Endothelial cell of umbilical vein (primary cell): ENCODE data around the gene HCAR1. TPM values are rescaled to one million over a fixed set of nuclear protein-coding genes. Genes with fewer than 3 reads are reported as not detected.

Source experiments
- BruUV-seq: library from RNA; stranded (reverse); fragments of 400-500 nt; replicated peaks from 2 replicates; lab custom pipeline; 2021; lab: Mats Ljungman, UMichigan
- CTCF ChIA-PET: fragments of 300-600, 350-600 bp; sonication (Branson Sonifier 250); formaldehyde crosslinking; loops from one replicate; lab custom pipeline; 2021; ENCODE audit warnings: antibody characterized with exemption, inconsistent platforms; lab: Charles Lee
- POLR2A ChIA-PET: fragments of 300-600, 350-600 bp; sonication (Branson Sonifier 250); formaldehyde crosslinking; loops from one replicate; lab custom pipeline; 2021; ENCODE audit warnings: antibody characterized with exemption, inconsistent platforms; lab: Charles Lee
- DNase-seq: peaks from one replicate; pipeline ENCODE4 v3.0.0-alpha.2; 2011; ENCODE audit warnings: low read depth, low spot score
- FAIRE-seq: peaks from 2 replicates; lab custom pipeline; 2011; peaks lifted over from hg19 to GRCh38; lab: Jason Lieb, UNC
- H2AFZ ChIP-seq: 2 replicates; pipeline ENCODE4 v1.6.0; 2012; ENCODE audit warnings: low read depth, low read length, control low read depth, inconsistent platforms
- H3K27ac ChIP-seq: 2 replicates; pipeline ENCODE4 v1.5.1; 2011; ENCODE audit warnings: low read depth, mild to moderate bottlenecking, control low read depth, low read length, moderate library complexity; ENCODE audit not compliant: insufficient read depth
- H3K27me3 ChIP-seq, 2 experiments: 2 replicates each; pipeline versions ENCODE4 v1.6.0 to v1.6.1; 2011; ENCODE audit warnings: low read length in 2 of 2, mixed read lengths in 1 of 2; ENCODE audit not compliant: control insufficient read depth in 2 of 2, insufficient read depth in 2 of 2
- H3K36me3 ChIP-seq, 2 experiments: 2 replicates in 1 of 2; 3 replicates in 1 of 2; pipeline ENCODE4 v1.5.1; 2011; ENCODE audit warnings: low read length in 2 of 2, mild to moderate bottlenecking in 1 of 2, moderate library complexity in 1 of 2; ENCODE audit not compliant: control insufficient read depth in 2 of 2, insufficient read depth in 2 of 2; ENCODE audit errors: extremely low read depth in 1 of 2
- H3K4me1 ChIP-seq: 3 replicates; pipeline ENCODE4 v1.5.1; 2011; ENCODE audit warnings: mild to moderate bottlenecking, low read length; ENCODE audit not compliant: control insufficient read depth, insufficient read depth; ENCODE audit errors: extremely low read depth
- H3K4me2 ChIP-seq: 2 replicates; pipeline ENCODE4 v1.6.1; 2011; ENCODE audit warnings: low read length, control low read depth, mixed read lengths; ENCODE audit not compliant: insufficient read depth
- H3K4me3 ChIP-seq, 3 experiments: fragments of 200-600 bp in 1 of 3; sonication (generic), shearing (Covaris generic) in 1 of 3; replicated peaks in 1 of 3; 2 replicates each; pipeline ENCODE4 v1.5.1; 2011 to 2016; ENCODE audit warnings: control low read depth in 3 of 3, low read length in 3 of 3, mild to moderate bottlenecking in 2 of 3, inconsistent platforms in 1 of 3, low read depth in 1 of 3, moderate library complexity in 1 of 3; ENCODE audit not compliant: insufficient read depth in 1 of 3
- H3K79me2 ChIP-seq: 2 replicates; pipeline ENCODE4 v1.6.0; 2012; ENCODE audit warnings: low read length, inconsistent platforms; ENCODE audit not compliant: control insufficient read depth, insufficient read depth
- H3K9ac ChIP-seq: replicated peaks from 2 replicates; pipeline ENCODE3; 2011; ENCODE audit warnings: low read length, control low read depth; ENCODE audit not compliant: insufficient read depth; ENCODE audit errors: extremely low read depth
- H3K9me1 ChIP-seq: replicated peaks from 3 replicates; pipeline ENCODE4 v1.6.0; 2011; ENCODE audit warnings: mild to moderate bottlenecking, low read length; ENCODE audit not compliant: control insufficient read depth, insufficient read depth; ENCODE audit errors: extremely low read depth
- H3K9me3 ChIP-seq: replicated peaks from 2 replicates; pipeline ENCODE4 v1.5.1; 2012; ENCODE audit warnings: low read length, inconsistent platforms; ENCODE audit not compliant: control insufficient read depth, insufficient read depth
- H4K20me1 ChIP-seq: replicated peaks from 2 replicates; pipeline ENCODE3; 2011; ENCODE audit warnings: mild to moderate bottlenecking, low read length; ENCODE audit not compliant: control insufficient read depth, insufficient read depth; ENCODE audit errors: extremely low read depth
- CTCF ChIP-seq, 2 donors: IDR thresholded peaks; 1 replicate in 1 of 2; 2 replicates in 1 of 2; pipeline ENCODE4 v1.5.1; 2011; ENCODE audit warnings: low read length in 2 of 2, mild to moderate bottlenecking in 2 of 2, moderate library complexity in 2 of 2, control low read depth in 1 of 2, inconsistent platforms in 1 of 2, low read depth in 1 of 2; ENCODE audit not compliant: insufficient read depth in 1 of 2; ENCODE audit errors: extremely low read depth in 1 of 2
- EZH2 ChIP-seq: IDR thresholded peaks from 2 replicates; pipeline ENCODE4 v1.6.1; 2012; ENCODE audit warnings: borderline replicate concordance, low read depth, mild to moderate bottlenecking, moderate library complexity, low read length, inconsistent platforms; ENCODE audit not compliant: severe bottlenecking
- FOS ChIP-seq: IDR thresholded peaks from 2 replicates; pipeline ENCODE4 v1.6.1; 2011; ENCODE audit warnings: mild to moderate bottlenecking, low read length, moderate library complexity, borderline replicate concordance; ENCODE audit not compliant: insufficient read depth
- GATA2 ChIP-seq: IDR thresholded peaks from 2 replicates; pipeline ENCODE4 v1.7.0; 2011; ENCODE audit warnings: low read depth, mild to moderate bottlenecking, moderate library complexity, mixed read lengths, low read length; ENCODE audit not compliant: insufficient read length, insufficient read depth
- JUN ChIP-seq: IDR thresholded peaks from 2 replicates; pipeline ENCODE4 v1.6.1; 2011; ENCODE audit warnings: borderline replicate concordance, low read depth; ENCODE audit not compliant: insufficient read length, insufficient read depth
- MAX ChIP-seq: IDR thresholded peaks from 2 replicates; pipeline ENCODE4 v1.6.1; 2011; ENCODE audit not compliant: insufficient read depth, insufficient read length
- MYC ChIP-seq: IDR thresholded peaks from one replicate; pipeline ENCODE4 v1.6.1; 2011; ENCODE audit warnings: mild to moderate bottlenecking, low read depth, low read length
- POLR2A ChIP-seq: IDR thresholded peaks from 2 replicates; pipeline ENCODE4 v1.6.1; 2012; ENCODE audit warnings: low read depth, mild to moderate bottlenecking, control low read depth, low read length
- POLR2AphosphoS5 ChIP-seq: IDR thresholded peaks from 2 replicates; pipeline ENCODE4 v1.6.1; 2012; ENCODE audit warnings: low read depth, mild to moderate bottlenecking, control low read depth, low read length, moderate library complexity; ENCODE audit not compliant: insufficient read depth
- dilution Hi-C: fragments of 300-500 bp; cut with MboI; formaldehyde crosslinking; loops from one replicate; pipeline ENCODE4 v1.15.0; 2019; ENCODE audit warnings: low sequenced_read_pairs; ENCODE audit not compliant: extremely low pct_ligation_motif_present
- intact Hi-C: fragments of 100-400 bp; cut with micrococcal nuclease; formaldehyde crosslinking; loops from one replicate; pipeline ENCODE4 v1.10.0; 2022
- polyA plus RNA-seq, 4 experiments: library from polyadenylated mRNA; depleted of rRNA in 3 of 4; stranded (reverse) in 3 of 4; unstranded in 1 of 4; fragments of >200 nt; gene quantifications; 2 replicates each; pipeline versions ENCODE4 v1.2.1 to v1.2.3, GENCODE V29; 2011 to 2012; ENCODE audit warnings: missing spikeins in 1 of 4
- total RNA-seq: library from RNA; stranded (reverse); gene quantifications from 2 replicates; pipeline ENCODE4 v1.2.3, GENCODE V29; 2021

Gene HCAR1
- total and polyA plus RNA-seq, 2 donors (not counting 3 experiments of a cell fraction or from before 2014, with no cell fraction given): 0.04 TPM; not detected in 1

GRCh38 chr12:122753319-122753650 is 22.6 kb upstream of the HCAR1 start:
- peaks cover 11% of the 10 kb centered on the region for H3K4me1 ChIP-seq

More at GRCh38 chr12:122753319-122753650, 22.6 kb upstream of the HCAR1 start:
- CTCF ChIA-PET: interaction anchor here (1.0 to 3.1 kb wide), 5 partner anchors 9 to 116 kb away, joined by 3 to 38 read pairs (median 3); no protein-coding TSS in a partner anchor
- Histone ChIP-seq H3K9me1 (no peaks in the 10 kb centered on the region), H3K36me3 (peaks cover 3 to 13% of the 10 kb centered on the region in 2 experiments), H2AFZ (peak overlapping the region; percentile 71), H3K27ac (peak overlapping the region; percentile 74), H3K4me3 (peak overlapping the region; percentile 66 to 87 (median 77)), H3K9me3 (no peaks in the 10 kb centered on the region), H3K27me3 (no peaks in the 10 kb centered on the region), H3K79me2 (peaks cover 33% of the 10 kb centered on the region), H4K20me1 (no peaks in the 10 kb centered on the region), H3K4me2 (peak overlapping the region; percentile 88), H3K9ac (peak overlapping the region; percentile 90)
- TF ChIP-seq FOS (no peak), CTCF (IDR thresholded peaks at IDR 0.05; ENCODE audit: extremely low read depth in 1 of 2, insufficient read depth in 1 of 2, low read depth in 1 of 2, low read length in 2 of 2) (no peak), MYC (no peak), GATA2 (no peak), POLR2A (no peak), JUN (no peak), MAX (no peak), EZH2 (no peak), POLR2AphosphoS5 (no peak)
- POLR2A ChIA-PET: interaction anchor here (0.6 kb wide), 1 partner anchor 314 kb away, joined by 3 read pairs; no protein-coding TSS in a partner anchor
- FAIRE-seq: no peak
- BruUV-seq: TSS peak; percentile 52
- intact Hi-C loops (loop anchor here (1.0 to 5.0 kb wide), 3 partner anchors 252 to 526 kb away; partner anchors contain the start of gene DIABLO), dilution Hi-C loops (no loop called here)
- no peak for DNase-seq
